Endothelial cell of umbilical vein (primary cell): ENCODE data around the gene SOX11. TPM values are rescaled to one million over a fixed set of nuclear protein-coding genes. Genes with fewer than 3 reads are reported as not detected.

Source experiments
- BruUV-seq: library from RNA; stranded (reverse); fragments of 400-500 nt; replicated peaks from 2 replicates; lab custom pipeline; 2021; lab: Mats Ljungman, UMichigan
- CTCF ChIA-PET: fragments of 300-600, 350-600 bp; sonication (Branson Sonifier 250); formaldehyde crosslinking; loops from one replicate; lab custom pipeline; 2021; ENCODE audit warnings: antibody characterized with exemption, inconsistent platforms; lab: Charles Lee
- POLR2A ChIA-PET: fragments of 300-600, 350-600 bp; sonication (Branson Sonifier 250); formaldehyde crosslinking; loops from one replicate; lab custom pipeline; 2021; ENCODE audit warnings: antibody characterized with exemption, inconsistent platforms; lab: Charles Lee
- DNase-seq: peaks from one replicate; pipeline ENCODE4 v3.0.0-alpha.2; 2011; ENCODE audit warnings: low read depth, low spot score
- FAIRE-seq: peaks from 2 replicates; lab custom pipeline; 2011; peaks lifted over from hg19 to GRCh38; lab: Jason Lieb, UNC
- H2AFZ ChIP-seq: 2 replicates; pipeline ENCODE4 v1.6.0; 2012; ENCODE audit warnings: low read depth, low read length, control low read depth, inconsistent platforms
- H3K27ac ChIP-seq: 2 replicates; pipeline ENCODE4 v1.5.1; 2011; ENCODE audit warnings: low read depth, mild to moderate bottlenecking, control low read depth, low read length, moderate library complexity; ENCODE audit not compliant: insufficient read depth
- H3K27me3 ChIP-seq, 2 experiments: 2 replicates each; pipeline versions ENCODE4 v1.6.0 to v1.6.1; 2011; ENCODE audit warnings: low read length in 2 of 2, mixed read lengths in 1 of 2; ENCODE audit not compliant: control insufficient read depth in 2 of 2, insufficient read depth in 2 of 2
- H3K36me3 ChIP-seq, 2 experiments: 2 replicates in 1 of 2; 3 replicates in 1 of 2; pipeline ENCODE4 v1.5.1; 2011; ENCODE audit warnings: low read length in 2 of 2, mild to moderate bottlenecking in 1 of 2, moderate library complexity in 1 of 2; ENCODE audit not compliant: control insufficient read depth in 2 of 2, insufficient read depth in 2 of 2; ENCODE audit errors: extremely low read depth in 1 of 2
- H3K4me1 ChIP-seq: 3 replicates; pipeline ENCODE4 v1.5.1; 2011; ENCODE audit warnings: mild to moderate bottlenecking, low read length; ENCODE audit not compliant: control insufficient read depth, insufficient read depth; ENCODE audit errors: extremely low read depth
- H3K4me2 ChIP-seq: 2 replicates; pipeline ENCODE4 v1.6.1; 2011; ENCODE audit warnings: low read length, control low read depth, mixed read lengths; ENCODE audit not compliant: insufficient read depth
- H3K4me3 ChIP-seq, 3 experiments: fragments of 200-600 bp in 1 of 3; sonication (generic), shearing (Covaris generic) in 1 of 3; replicated peaks in 1 of 3; 2 replicates each; pipeline ENCODE4 v1.5.1; 2011 to 2016; ENCODE audit warnings: control low read depth in 3 of 3, low read length in 3 of 3, mild to moderate bottlenecking in 2 of 3, inconsistent platforms in 1 of 3, low read depth in 1 of 3, moderate library complexity in 1 of 3; ENCODE audit not compliant: insufficient read depth in 1 of 3
- H3K79me2 ChIP-seq: 2 replicates; pipeline ENCODE4 v1.6.0; 2012; ENCODE audit warnings: low read length, inconsistent platforms; ENCODE audit not compliant: control insufficient read depth, insufficient read depth
- H3K9ac ChIP-seq: replicated peaks from 2 replicates; pipeline ENCODE3; 2011; ENCODE audit warnings: low read length, control low read depth; ENCODE audit not compliant: insufficient read depth; ENCODE audit errors: extremely low read depth
- H3K9me1 ChIP-seq: replicated peaks from 3 replicates; pipeline ENCODE4 v1.6.0; 2011; ENCODE audit warnings: mild to moderate bottlenecking, low read length; ENCODE audit not compliant: control insufficient read depth, insufficient read depth; ENCODE audit errors: extremely low read depth
- H3K9me3 ChIP-seq: replicated peaks from 2 replicates; pipeline ENCODE4 v1.5.1; 2012; ENCODE audit warnings: low read length, inconsistent platforms; ENCODE audit not compliant: control insufficient read depth, insufficient read depth
- H4K20me1 ChIP-seq: replicated peaks from 2 replicates; pipeline ENCODE3; 2011; ENCODE audit warnings: mild to moderate bottlenecking, low read length; ENCODE audit not compliant: control insufficient read depth, insufficient read depth; ENCODE audit errors: extremely low read depth
- FOS ChIP-seq: IDR thresholded peaks from 2 replicates; pipeline ENCODE4 v1.6.1; 2011; ENCODE audit warnings: mild to moderate bottlenecking, low read length, moderate library complexity, borderline replicate concordance; ENCODE audit not compliant: insufficient read depth
- MYC ChIP-seq: IDR thresholded peaks from one replicate; pipeline ENCODE4 v1.6.1; 2011; ENCODE audit warnings: mild to moderate bottlenecking, low read depth, low read length
- POLR2A ChIP-seq: IDR thresholded peaks from 2 replicates; pipeline ENCODE4 v1.6.1; 2012; ENCODE audit warnings: low read depth, mild to moderate bottlenecking, control low read depth, low read length
- POLR2AphosphoS5 ChIP-seq: IDR thresholded peaks from 2 replicates; pipeline ENCODE4 v1.6.1; 2012; ENCODE audit warnings: low read depth, mild to moderate bottlenecking, control low read depth, low read length, moderate library complexity; ENCODE audit not compliant: insufficient read depth
- dilution Hi-C: fragments of 300-500 bp; cut with MboI; formaldehyde crosslinking; loops from one replicate; pipeline ENCODE4 v1.15.0; 2019; ENCODE audit warnings: low sequenced_read_pairs; ENCODE audit not compliant: extremely low pct_ligation_motif_present
- intact Hi-C: fragments of 100-400 bp; cut with micrococcal nuclease; formaldehyde crosslinking; loops from one replicate; pipeline ENCODE4 v1.10.0; 2022
- polyA plus RNA-seq, 4 experiments: library from polyadenylated mRNA; depleted of rRNA in 3 of 4; stranded (reverse) in 3 of 4; unstranded in 1 of 4; fragments of >200 nt; gene quantifications; 2 replicates each; pipeline versions ENCODE4 v1.2.1 to v1.2.3, GENCODE V29; 2011 to 2012; ENCODE audit warnings: missing spikeins in 1 of 4
- total RNA-seq: library from RNA; stranded (reverse); gene quantifications from 2 replicates; pipeline ENCODE4 v1.2.3, GENCODE V29; 2021
- TF ChIP-seq, protein P1 (sequence below): IDR thresholded peaks from 2 replicates; pipeline ENCODE4 v1.6.1; 2011; ENCODE audit not compliant: insufficient read depth, insufficient read length
- TF ChIP-seq, protein P2 (sequence below), 2 donors: IDR thresholded peaks; 1 replicate in 1 of 2; 2 replicates in 1 of 2; pipeline ENCODE4 v1.5.1; 2011; ENCODE audit warnings: low read length in 2 of 2, mild to moderate bottlenecking in 2 of 2, moderate library complexity in 2 of 2, control low read depth in 1 of 2, inconsistent platforms in 1 of 2, low read depth in 1 of 2; ENCODE audit not compliant: insufficient read depth in 1 of 2; ENCODE audit errors: extremely low read depth in 1 of 2

The SOX11 gene
- total and polyA plus RNA-seq, 2 donors (not counting 3 experiments of a cell fraction or from before 2014, with no cell fraction given): not detected

DNA sequence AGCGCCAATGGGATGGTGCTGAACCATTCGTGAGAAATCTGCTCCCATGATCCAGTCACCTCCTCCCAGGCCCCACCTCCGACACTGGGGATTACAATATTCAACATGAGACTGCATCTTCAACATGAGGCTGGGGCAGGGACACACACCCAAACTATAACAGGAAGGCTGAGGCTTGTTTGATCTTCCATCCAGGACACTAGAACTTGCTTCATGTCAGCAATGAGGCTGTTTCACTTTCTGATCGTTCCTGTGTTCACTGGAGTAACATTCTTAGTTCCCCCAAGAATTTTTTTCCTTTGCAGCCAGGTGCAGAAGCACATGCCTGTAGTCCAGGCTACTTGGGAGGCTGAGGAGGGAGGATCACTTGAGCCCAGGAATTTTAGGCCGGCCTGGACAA, 30.8 kb upstream of the SOX11 start:
- Histone ChIP-seq H3K9ac (no peak overlapping the region), H2AFZ (no peak overlapping the region), H3K9me3 (peaks cover 6% of the 10 kb centered on the region), H3K9me1 (no peaks in the 10 kb centered on the region), H3K4me2 (no peak overlapping the region), H3K4me1 (no peaks in the 10 kb centered on the region), H4K20me1 (no peaks in the 10 kb centered on the region), H3K79me2 (no peaks in the 10 kb centered on the region), H3K27ac (no peak overlapping the region), H3K36me3 (no peaks in the 10 kb centered on the region), H3K27me3 (no peaks in the 10 kb centered on the region), H3K4me3 (no peak overlapping the region)
- BruUV-seq: no TSS peak
- CTCF ChIA-PET: no interaction called here
- intact Hi-C loops: no loop called here
- POLR2A ChIA-PET: no interaction called here
- FAIRE-seq: no peak
- no peak for DNase-seq
- dilution Hi-C loops: no loop called here
- TF ChIP-seq POLR2AphosphoS5 (no peak), FOS (no peak)
- TF ChIP-seq, protein P1, sequence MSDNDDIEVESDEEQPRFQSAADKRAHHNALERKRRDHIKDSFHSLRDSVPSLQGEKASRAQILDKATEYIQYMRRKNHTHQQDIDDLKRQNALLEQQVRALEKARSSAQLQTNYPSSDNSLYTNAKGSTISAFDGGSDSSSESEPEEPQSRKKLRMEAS: no peak

DNA sequence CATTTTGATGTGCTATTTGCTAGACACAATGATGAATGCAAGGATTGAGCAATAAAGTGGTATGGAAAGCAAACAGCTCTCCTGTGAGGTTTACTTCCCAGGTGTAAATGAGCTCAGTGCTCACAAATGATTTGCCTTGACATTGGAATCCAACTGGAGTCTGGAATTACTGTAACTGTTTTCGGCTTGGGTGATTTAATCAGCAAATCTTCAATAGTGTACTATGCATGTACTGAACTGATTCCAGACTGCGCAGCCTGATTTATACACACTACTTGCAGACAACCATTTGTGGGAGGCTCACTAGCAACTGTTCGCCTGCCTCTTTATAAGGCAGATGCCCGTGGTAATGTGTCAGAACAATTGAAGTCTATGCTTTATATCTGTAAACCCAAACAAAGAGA, 27.9 kb upstream of the SOX11 start:
- Histone ChIP-seq H3K4me2 (no peak overlapping the region), H2AFZ (no peak overlapping the region), H3K27me3 (no peaks in the 10 kb centered on the region), H4K20me1 (no peaks in the 10 kb centered on the region), H3K9ac (no peak overlapping the region), H3K27ac (no peak overlapping the region), H3K36me3 (no peaks in the 10 kb centered on the region), H3K9me1 (no peaks in the 10 kb centered on the region), H3K79me2 (no peaks in the 10 kb centered on the region), H3K9me3 (peaks cover 4% of the 10 kb centered on the region), H3K4me3 (no peak overlapping the region), H3K4me1 (no peaks in the 10 kb centered on the region)
- intact Hi-C loops: no loop called here
- no peak for FAIRE-seq
- dilution Hi-C loops: no loop called here
- DNase-seq: no peak
- ChIA-PET CTCF (no interaction called here), POLR2A (no interaction called here)
- no TSS peak for BruUV-seq
- no peak for TF ChIP-seq MYC
- TF ChIP-seq FOS: no peak
- TF ChIP-seq POLR2A: no peak
- TF ChIP-seq, protein P2, sequence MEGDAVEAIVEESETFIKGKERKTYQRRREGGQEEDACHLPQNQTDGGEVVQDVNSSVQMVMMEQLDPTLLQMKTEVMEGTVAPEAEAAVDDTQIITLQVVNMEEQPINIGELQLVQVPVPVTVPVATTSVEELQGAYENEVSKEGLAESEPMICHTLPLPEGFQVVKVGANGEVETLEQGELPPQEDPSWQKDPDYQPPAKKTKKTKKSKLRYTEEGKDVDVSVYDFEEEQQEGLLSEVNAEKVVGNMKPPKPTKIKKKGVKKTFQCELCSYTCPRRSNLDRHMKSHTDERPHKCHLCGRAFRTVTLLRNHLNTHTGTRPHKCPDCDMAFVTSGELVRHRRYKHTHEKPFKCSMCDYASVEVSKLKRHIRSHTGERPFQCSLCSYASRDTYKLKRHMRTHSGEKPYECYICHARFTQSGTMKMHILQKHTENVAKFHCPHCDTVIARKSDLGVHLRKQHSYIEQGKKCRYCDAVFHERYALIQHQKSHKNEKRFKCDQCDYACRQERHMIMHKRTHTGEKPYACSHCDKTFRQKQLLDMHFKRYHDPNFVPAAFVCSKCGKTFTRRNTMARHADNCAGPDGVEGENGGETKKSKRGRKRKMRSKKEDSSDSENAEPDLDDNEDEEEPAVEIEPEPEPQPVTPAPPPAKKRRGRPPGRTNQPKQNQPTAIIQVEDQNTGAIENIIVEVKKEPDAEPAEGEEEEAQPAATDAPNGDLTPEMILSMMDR (IDR thresholded peaks at IDR 0.05; ENCODE audit: extremely low read depth in 1 of 2, insufficient read depth in 1 of 2, low read depth in 1 of 2, low read length in 2 of 2): no peak
